IMR-90 (cell line): ENCODE data around the gene NUFIP2. TPM values are rescaled to one million over a fixed set of nuclear protein-coding genes. Genes with fewer than 3 reads are reported as not detected.

Experiments used
- ATAC-seq: fragments of 200-7000 bp; cut with Tn5 transposase; 2 replicates; pipeline ENCODE4 v1.9.1; 2020; ENCODE audit warnings: low read depth, mild to moderate bottlenecking, moderate library complexity
- BruUV-seq: library from RNA; stranded (reverse); fragments of 400-500 nt; replicated peaks from 2 replicates; lab custom pipeline; 2021; lab: Mats Ljungman, UMichigan
- CTCF ChIA-PET: fragments of 300-600 bp; formaldehyde crosslinking; extraction: SDS; loops from one replicate; lab custom pipeline; 2021; ENCODE audit warnings: antibody characterized with exemption; lab: Yijun Ruan, JAX
- POLR2A ChIA-PET: fragments of 300-600 bp; sonication (Branson Sonifier 250); formaldehyde crosslinking; loops from one replicate; lab custom pipeline; 2022; ENCODE audit warnings: antibody characterized with exemption; ENCODE audit not compliant: unreplicated experiment; lab: Charles Lee
- DNase-seq: peaks from one replicate; pipeline ENCODE4 v3.0.0; 2013
- H2AFZ ChIP-seq: replicated peaks from 2 replicates; pipeline ENCODE3; 2013; ENCODE audit warnings: low read length, mild to moderate bottlenecking; ENCODE audit not compliant: poor library complexity
- H2AK5ac ChIP-seq: 2 replicates; pipeline ENCODE4 v1.6.1; 2013; ENCODE audit warnings: low read depth, low read length, inconsistent platforms
- H2AK9ac ChIP-seq: replicated peaks from 2 replicates; pipeline ENCODE3; 2013; ENCODE audit warnings: mild to moderate bottlenecking, low read depth, low read length, moderate library complexity; ENCODE audit not compliant: poor library complexity
- H2BK120ac ChIP-seq: 2 replicates; pipeline ENCODE4 v1.6.1; 2013; ENCODE audit warnings: low read depth, low read length, inconsistent platforms
- H2BK15ac ChIP-seq: 3 replicates; pipeline ENCODE4 v1.6.1; 2013; ENCODE audit warnings: low read depth, low read length, inconsistent platforms
- H2BK20ac ChIP-seq: 2 replicates; pipeline ENCODE4 v1.6.1; 2013; ENCODE audit warnings: low read depth, mild to moderate bottlenecking, inconsistent platforms, low read length, moderate library complexity
- H2BK5ac ChIP-seq: 2 replicates; pipeline ENCODE4 v1.6.1; 2013; ENCODE audit warnings: mild to moderate bottlenecking, low read depth, low read length, inconsistent platforms; ENCODE audit not compliant: poor library complexity, severe bottlenecking
- H3K14ac ChIP-seq: replicated peaks from 2 replicates; pipeline ENCODE4 v1.6.1; 2013; ENCODE audit warnings: low read depth, low read length, inconsistent platforms
- H3K18ac ChIP-seq: 2 replicates; pipeline ENCODE4 v1.6.1; 2013; ENCODE audit warnings: low read depth, low read length, control low read depth
- H3K23ac ChIP-seq: 2 replicates; pipeline ENCODE4 v1.6.1; 2013; ENCODE audit warnings: low read depth, low read length, inconsistent platforms
- H3K27ac ChIP-seq: 2 replicates; pipeline ENCODE4 v1.5.1; 2013; ENCODE audit warnings: mild to moderate bottlenecking, control low read depth, low read length; ENCODE audit not compliant: insufficient read depth
- H3K27me3 ChIP-seq: 2 replicates; pipeline ENCODE4 v1.6.1; 2013; ENCODE audit warnings: low read length; ENCODE audit not compliant: control insufficient read depth, insufficient read depth
- H3K36me3 ChIP-seq: 2 replicates; pipeline ENCODE4 v1.6.1; 2013; ENCODE audit warnings: low read length, mixed read lengths; ENCODE audit not compliant: control insufficient read depth, insufficient read depth
- H3K4ac ChIP-seq: 2 replicates; pipeline ENCODE4 v1.6.1; 2013; ENCODE audit warnings: low read depth, low read length, inconsistent platforms
- H3K4me1 ChIP-seq: 2 replicates; pipeline ENCODE4 v1.6.1; 2013; ENCODE audit warnings: low read length, mixed read lengths; ENCODE audit not compliant: control insufficient read depth, insufficient read depth
- H3K4me2 ChIP-seq: 2 replicates; pipeline ENCODE4 v1.6.1; 2013; ENCODE audit warnings: low read depth, mild to moderate bottlenecking, control low read depth, low read length, moderate library complexity
- H3K4me3 ChIP-seq: 2 replicates; pipeline ENCODE4 v1.5.1; 2013; ENCODE audit warnings: low read depth, mild to moderate bottlenecking, control low read depth, low read length, moderate library complexity; ENCODE audit not compliant: insufficient read depth
- H3K56ac ChIP-seq: 2 replicates; pipeline ENCODE4 v1.6.1; 2013; ENCODE audit warnings: low read length, inconsistent platforms; ENCODE audit not compliant: insufficient read depth; ENCODE audit errors: extremely low read depth
- H3K79me1 ChIP-seq, 2 experiments: 2 replicates each; pipeline ENCODE4 v1.6.1; 2013; ENCODE audit warnings: low read length in 2 of 2, inconsistent platforms in 1 of 2, low read depth in 1 of 2
- H3K9ac ChIP-seq: 2 replicates; pipeline ENCODE4 v1.6.1; 2013; ENCODE audit warnings: low read depth, low read length, control low read depth
- H3K9me1 ChIP-seq: 2 replicates; pipeline ENCODE4 v1.6.1; 2013; ENCODE audit warnings: low read length, inconsistent platforms; ENCODE audit not compliant: insufficient read depth
- H3K9me3 ChIP-seq: 2 replicates; pipeline ENCODE4 v1.6.1; 2013; ENCODE audit warnings: low read length; ENCODE audit not compliant: control insufficient read depth, insufficient read depth
- H4K20me1 ChIP-seq: 2 replicates; pipeline ENCODE4 v1.6.1; 2013; ENCODE audit warnings: low read length, inconsistent platforms; ENCODE audit not compliant: insufficient read depth
- H4K5ac ChIP-seq: 2 replicates; pipeline ENCODE4 v1.6.1; 2013; ENCODE audit warnings: mild to moderate bottlenecking, low read depth, low read length, control low read depth
- H4K8ac ChIP-seq, 2 experiments: 2 replicates each; pipeline ENCODE4 v1.6.1; 2013; ENCODE audit warnings: low read depth in 2 of 2, low read length in 2 of 2, control low read depth in 1 of 2, inconsistent platforms in 1 of 2
- H4K91ac ChIP-seq: 2 replicates; pipeline ENCODE4 v1.6.1; 2013; ENCODE audit warnings: low read depth, low read length, inconsistent platforms; ENCODE audit not compliant: insufficient read depth
- BHLHE40 ChIP-seq: fragments of 150-350 bp; IDR thresholded peaks from 2 replicates; pipeline ENCODE4 v1.6.1; 2016; ENCODE audit warnings: mild to moderate bottlenecking, low read depth, low read length
- CEBPB ChIP-seq: IDR thresholded peaks from 2 replicates; pipeline ENCODE4 v1.6.1; 2012; ENCODE audit warnings: low read depth, low read length, improper control_type of control experiment
- CHD1 ChIP-seq: IDR thresholded peaks from 2 replicates; pipeline ENCODE4 v1.6.1; 2012; ENCODE audit warnings: low read depth, low read length, improper control_type of control experiment
- ELK1 ChIP-seq: fragments of 150-350 bp; IDR thresholded peaks from 2 replicates; pipeline ENCODE4 v1.6.1; 2016; ENCODE audit warnings: low read depth, mild to moderate bottlenecking, low read length, moderate library complexity, borderline replicate concordance
- FOS ChIP-seq: fragments of 150-350 bp; IDR thresholded peaks from 2 replicates; pipeline ENCODE4 v1.6.1; 2016; ENCODE audit warnings: low read depth, low read length
- MAFK ChIP-seq: IDR thresholded peaks from 2 replicates; pipeline ENCODE4 v1.6.1; 2012; ENCODE audit warnings: low read depth, low read length, improper control_type of control experiment
- MAZ ChIP-seq: IDR thresholded peaks from 2 replicates; pipeline ENCODE4 v1.6.1; 2012; ENCODE audit warnings: low read depth, mild to moderate bottlenecking, low read length, improper control_type of control experiment, moderate library complexity, borderline replicate concordance
- MXI1 ChIP-seq: IDR thresholded peaks from 2 replicates; pipeline ENCODE4 v1.6.1; 2012; ENCODE audit warnings: low read depth, mild to moderate bottlenecking, low read length, moderate library complexity, borderline replicate concordance
- NFE2L2 ChIP-seq: fragments of 150-350 bp; IDR thresholded peaks from 2 replicates; pipeline ENCODE4 v1.6.1; 2016; ENCODE audit warnings: low read depth, mild to moderate bottlenecking, low read length
- POLR2A ChIP-seq: IDR thresholded peaks from 2 replicates; pipeline ENCODE4 v1.6.1; 2012; ENCODE audit warnings: mild to moderate bottlenecking, low read depth, low read length
- RAD21 ChIP-seq: IDR thresholded peaks from 2 replicates; pipeline ENCODE4 v1.6.1; 2012; ENCODE audit warnings: low read length, improper control_type of control experiment
- RCOR1 ChIP-seq: IDR thresholded peaks from 2 replicates; pipeline ENCODE4 v1.6.1; 2012; ENCODE audit warnings: mild to moderate bottlenecking, low read length, improper control_type of control experiment; ENCODE audit not compliant: insufficient replicate concordance
- RFX5 ChIP-seq: IDR thresholded peaks from 2 replicates; pipeline ENCODE4 v1.8.0; 2012; ENCODE audit warnings: low read depth, mild to moderate bottlenecking, low read length, moderate library complexity
- SMC3 ChIP-seq: fragments of 150-350 bp; IDR thresholded peaks from 2 replicates; pipeline ENCODE4 v1.6.1; 2016; ENCODE audit warnings: low read depth, mild to moderate bottlenecking, antibody characterized with exemption, low read length, moderate library complexity
- WGBS, 2 experiments: methylation state at CpG; one replicate each; pipeline versions ENCODE4 v1.1.5 to v1.1.7; 2013; ENCODE audit warnings: missing lambda C conversion rate in 2 of 2; ENCODE audit not compliant: insufficient read length in 1 of 2; ENCODE audit errors: extremely low coverage in 2 of 2; 5-methylcytosine and 5-hydroxymethylcytosine counted together
- dilution Hi-C: fragments of 300-500 bp; cut with HindIII; formaldehyde crosslinking; loops from one replicate; pipeline ENCODE4 v1.14.3; 2018; ENCODE audit warnings: low sequenced_read_pairs; ENCODE audit not compliant: unreplicated experiment
- in situ Hi-C: fragments of 300-500 bp; cut with MboI; formaldehyde crosslinking; loops from 3 replicates; pipeline ENCODE4 v1.14.3; 2019; ENCODE audit warnings: low sequenced_read_pairs, inconsistent platforms, mixed read lengths
- intact Hi-C: fragments of 100-400 bp; cut with micrococcal nuclease; formaldehyde crosslinking; loops from 2 replicates; pipeline ENCODE4 v1.10.0; 2022
- polyA plus RNA-seq, 3 experiments: library from polyadenylated mRNA; depleted of rRNA; stranded (reverse); fragments of >200 nt; gene quantifications; 2 replicates each; pipeline ENCODE4 v1.2.3, GENCODE V29; 2012; ENCODE audit warnings: low replicate concordance in 1 of 3
- total RNA-seq: library from RNA; depleted of rRNA; stranded (reverse); fragments of >200 nt; gene quantifications from 2 replicates; pipeline ENCODE4 v1.2.3, GENCODE V29; 2012
- TF ChIP-seq, protein P1 (sequence below): fragments of 150-350 bp; IDR thresholded peaks from 2 replicates; pipeline ENCODE4 v1.6.1; 2017; ENCODE audit warnings: mild to moderate bottlenecking, antibody characterized with exemption, low read length, low read depth
- TF ChIP-seq, protein P2 (sequence below): conservative IDR thresholded peaks from 2 replicates; pipeline ENCODE4 v1.5.1; 2012; ENCODE audit warnings: mild to moderate bottlenecking, low read depth, low read length, improper control_type of control experiment

NUFIP2 gene
- total and polyA plus RNA-seq, 2 of the 4 experiments (the other 2 are of a cell fraction): 8.9 to 25.6 TPM

- H4K20me1 ChIP-seq: peaks cover 40% of the 10 kb centered on the region
- H3K79me1 ChIP-seq: peaks cover 2 to 7% of the 10 kb centered on the region in 2 experiments; a peak in 2 of 4 replicates
- ChIA-PET POLR2A (interaction anchor here (0.5 to 1.3 kb wide), 4 partner anchors 13 to 146 kb away, joined by 3 to 4 read pairs (median 4); no protein-coding TSS in a partner anchor), CTCF (interaction anchor here (1.2 kb wide), 1 partner anchor 149 kb away, joined by 7 read pairs; no protein-coding TSS in a partner anchor)
- H2AK5ac ChIP-seq: no peak overlapping the region
- H3K27ac ChIP-seq: peak overlapping the region; percentile 93
- no TSS peak for BruUV-seq
- H2BK20ac ChIP-seq: no peak overlapping the region
- H3K9me3 ChIP-seq: no peaks in the 10 kb centered on the region
- peak overlapping the region; percentile 85 for H3K4me2 ChIP-seq
- H3K9me1 ChIP-seq: no peaks in the 10 kb centered on the region
- H4K91ac ChIP-seq: no peak overlapping the region
- H4K5ac ChIP-seq: peak overlapping the region; percentile 95; the same call in 1 of the 2 replicates
- peak overlapping the region; percentile 55 to 99 for H4K8ac ChIP-seq
- in situ Hi-C loops (no loop called here), intact Hi-C loops (loop anchor here (1.0 to 5.0 kb wide), 2 partner anchors 63 to 294 kb away; no protein-coding TSS in a partner anchor), dilution Hi-C loops (no loop called here)
- 0 out of 3 replicates have a peak overlapping the region, but pooled peaks have one; percentile 79 for H2BK15ac ChIP-seq
- no peak for DNase-seq
- peaks cover 2% of the 10 kb centered on the region for H3K36me3 ChIP-seq
- peak overlapping the region; percentile 97 for H3K9ac ChIP-seq
- H3K18ac ChIP-seq: peak overlapping the region; percentile 95; the same call in 1 of the 2 replicates
- peak overlapping the region; percentile 91 for H2BK5ac ChIP-seq
- H3K4me3 ChIP-seq: peak overlapping the region; percentile 47
- no peak for ATAC-seq
- H3K56ac ChIP-seq: peak overlapping the region; percentile 99
- H3K4me1 ChIP-seq: no peaks in the 10 kb centered on the region
- WGBS, 2 experiments: no CpG with 5 or more reads among the region's 2 CpGs
- TF ChIP-seq ELK1 (no peak), RCOR1 (no peak), BHLHE40 (no peak), MAZ (no peak), MAFK (no peak), MXI1 (no peak), RFX5 (no peak), CEBPB (no peak), SMC3 (no peak), RAD21 (no peak), CHD1 (no peak), FOS (no peak), NFE2L2 (no peak), POLR2A (no peak)
- TF ChIP-seq, protein P1, sequence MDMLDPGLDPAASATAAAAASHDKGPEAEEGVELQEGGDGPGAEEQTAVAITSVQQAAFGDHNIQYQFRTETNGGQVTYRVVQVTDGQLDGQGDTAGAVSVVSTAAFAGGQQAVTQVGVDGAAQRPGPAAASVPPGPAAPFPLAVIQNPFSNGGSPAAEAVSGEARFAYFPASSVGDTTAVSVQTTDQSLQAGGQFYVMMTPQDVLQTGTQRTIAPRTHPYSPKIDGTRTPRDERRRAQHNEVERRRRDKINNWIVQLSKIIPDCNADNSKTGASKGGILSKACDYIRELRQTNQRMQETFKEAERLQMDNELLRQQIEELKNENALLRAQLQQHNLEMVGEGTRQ: no peak
- TF ChIP-seq, protein P2, sequence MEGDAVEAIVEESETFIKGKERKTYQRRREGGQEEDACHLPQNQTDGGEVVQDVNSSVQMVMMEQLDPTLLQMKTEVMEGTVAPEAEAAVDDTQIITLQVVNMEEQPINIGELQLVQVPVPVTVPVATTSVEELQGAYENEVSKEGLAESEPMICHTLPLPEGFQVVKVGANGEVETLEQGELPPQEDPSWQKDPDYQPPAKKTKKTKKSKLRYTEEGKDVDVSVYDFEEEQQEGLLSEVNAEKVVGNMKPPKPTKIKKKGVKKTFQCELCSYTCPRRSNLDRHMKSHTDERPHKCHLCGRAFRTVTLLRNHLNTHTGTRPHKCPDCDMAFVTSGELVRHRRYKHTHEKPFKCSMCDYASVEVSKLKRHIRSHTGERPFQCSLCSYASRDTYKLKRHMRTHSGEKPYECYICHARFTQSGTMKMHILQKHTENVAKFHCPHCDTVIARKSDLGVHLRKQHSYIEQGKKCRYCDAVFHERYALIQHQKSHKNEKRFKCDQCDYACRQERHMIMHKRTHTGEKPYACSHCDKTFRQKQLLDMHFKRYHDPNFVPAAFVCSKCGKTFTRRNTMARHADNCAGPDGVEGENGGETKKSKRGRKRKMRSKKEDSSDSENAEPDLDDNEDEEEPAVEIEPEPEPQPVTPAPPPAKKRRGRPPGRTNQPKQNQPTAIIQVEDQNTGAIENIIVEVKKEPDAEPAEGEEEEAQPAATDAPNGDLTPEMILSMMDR: no peak
- H3K4ac ChIP-seq: peak overlapping the region; percentile 98; the same call in 1 of the 2 replicates
- 0 out of 2 replicates have a peak overlapping the region, but pooled peaks have one; percentile 89 for H2BK120ac ChIP-seq
- no peak overlapping the region for H2AK9ac ChIP-seq
- H3K14ac ChIP-seq: peak overlapping the region; percentile 99; the same call in 1 of the 2 replicates
- H2AFZ ChIP-seq: no peak overlapping the region
- peak overlapping the region; percentile 97; the same call in 1 of the 2 replicates for H3K23ac ChIP-seq
- H3K27me3 ChIP-seq: no peaks in the 10 kb centered on the region
These were observed 592 bp upstream of the NUFIP2 start for GRCh38 chr17:29294580-29294900.
